ENCODE data around the gene GRIN2C. TPM values are rescaled to one million over a fixed set of nuclear protein-coding genes. Genes with fewer than 3 reads are reported as not detected.

Gene GRIN2C
- total and polyA plus RNA-seq, 9 of the 15 experiments (the other 6 are each of a cell fraction or from before 2014, with no cell fraction given), result under 0.01 to 0.33 (median 0.10) TPM; not detected in 2

- TF ChIP-seq ZNF316 (IDR thresholded peaks at IDR 0.05), result 0 out of 2 replicates have a peak, but pooled peaks have one; percentile 26
- no peak; the same call in 1 of the 2 replicates for TF ChIP-seq GATAD2B (IDR thresholded peaks at IDR 0.05; ENCODE audit: borderline replicate concordance)
- TF ChIP-seq RCOR1 (IDR thresholded peaks at IDR 0.05; ENCODE audit: borderline replicate concordance in 1 of 2, low read depth in 2 of 2, low read length in 2 of 2), result peak in 1 of 2 experiments; percentile 95; a peak in 2 of 4 replicates
- TF ChIP-seq ZBTB2 (IDR thresholded peaks at IDR 0.05), result peak; percentile 86
- TF ChIP-seq SOX6 (IDR thresholded peaks at IDR 0.05), result peak; percentile 81
- peak; percentile 27; the same call in 1 of the 2 replicates for TF ChIP-seq SPI1 (IDR thresholded peaks at IDR 0.05; ENCODE audit: borderline replicate concordance, low read depth, low read length)
- no peak for TF ChIP-seq TRIM28 (IDR thresholded peaks at IDR 0.05)
- peak; percentile 89 for TF ChIP-seq MTA1 (IDR thresholded peaks at IDR 0.05; ENCODE audit: borderline replicate concordance)
- peak; percentile 43; the same call in 1 of the 2 replicates for TF ChIP-seq CEBPG (CRISPR knock-in tag; IDR thresholded peaks at IDR 0.05)
- no peak for TF ChIP-seq CEBPG (tag; conservative IDR thresholded peaks at IDR 0.05 in 1 of 2, IDR thresholded peaks at IDR 0.05 in 1 of 2)
- TF ChIP-seq HDAC1 (IDR thresholded peaks at IDR 0.05), result peak in 1 of 2 experiments; percentile 90; a peak in 2 of 4 replicates
- TF ChIP-seq ZNF436 (CRISPR knock-in tag; IDR thresholded peaks at IDR 0.05), result no peak
- TF ChIP-seq NBN (IDR thresholded peaks at IDR 0.05; ENCODE audit: low read depth), result peak; percentile 86
- peak; percentile 77 for TF ChIP-seq GATA2 (CRISPR knock-in tag; IDR thresholded peaks at IDR 0.05)
- no peak for TF ChIP-seq RBM25 (IDR thresholded peaks at IDR 0.05; ENCODE audit: low read depth, low read length, severe bottlenecking)
- peak; percentile 58; the same call in 1 of the 2 replicates for TF ChIP-seq THRB (CRISPR knock-in tag; conservative IDR thresholded peaks at IDR 0.05)
- TF ChIP-seq TAF7 (tag; IDR thresholded peaks at IDR 0.05), result no peak
- no peak; a peak in 1 of 4 replicates for TF ChIP-seq RAD21 (CRISPR knock-in tag; conservative IDR thresholded peaks at IDR 0.05 in 1 of 2, IDR thresholded peaks at IDR 0.05 in 1 of 2)
- TF ChIP-seq POLR2AphosphoS2 (IDR thresholded peaks at IDR 0.05; ENCODE audit: low read length), result no peak
- TF ChIP-seq ZNF395 (CRISPR knock-in tag; IDR thresholded peaks at IDR 0.05), result no peak
- TF ChIP-seq SREBF2 (CRISPR knock-in tag; IDR thresholded peaks at IDR 0.05), result no peak
Measured at GRCh38 chr17:74868251-74868907, 8.7 kb upstream of the GRIN2C start (continued).

Measured in K562 (cell line).